Immature natural killer cell (primary cell): ENCODE measurements around the gene PRM2. TPM values are rescaled to one million over a fixed set of nuclear protein-coding genes. Genes with fewer than 3 reads are reported as not detected.

Source experiments
- DNase-seq, 3 donors: peaks; one replicate each; pipeline ENCODE4 v3.0.0; 2022; ENCODE audit warnings: mixed read lengths in 1 of 3
- H3K27ac Mint-ChIP-seq, 6 donors: one replicate each; pipeline ENCODE4 v1.8.0; 2020; ENCODE audit warnings: mixed read lengths in 6 of 6, mild to moderate bottlenecking in 5 of 6, inconsistent platforms in 4 of 6, moderate library complexity in 3 of 6
- H3K27me3 Mint-ChIP-seq, 3 donors: one replicate each; pipeline ENCODE4 v1.8.0; 2020 to 2021; ENCODE audit warnings: low read depth in 3 of 3, mild to moderate bottlenecking in 3 of 3, mixed read lengths in 3 of 3, moderate library complexity in 3 of 3, inconsistent platforms in 1 of 3
- H3K36me3 Mint-ChIP-seq, 3 donors: one replicate each; pipeline ENCODE4 v1.8.0; 2020; ENCODE audit warnings: mixed read lengths in 3 of 3, inconsistent platforms in 2 of 3, mild to moderate bottlenecking in 2 of 3
- H3K4me1 Mint-ChIP-seq, 2 donors: one replicate each; pipeline ENCODE4 v1.8.0; 2020; ENCODE audit warnings: inconsistent platforms in 2 of 2, mild to moderate bottlenecking in 2 of 2, mixed read lengths in 2 of 2, moderate library complexity in 1 of 2
- H3K4me3 Mint-ChIP-seq, 5 donors: one replicate each; pipeline ENCODE4 v1.8.0; 2020; ENCODE audit warnings: mild to moderate bottlenecking in 5 of 5, mixed read lengths in 5 of 5, inconsistent platforms in 3 of 5, moderate library complexity in 3 of 5
- H3K9me3 Mint-ChIP-seq, 6 donors: one replicate each; pipeline ENCODE4 v1.8.0; 2020; ENCODE audit warnings: mild to moderate bottlenecking in 6 of 6, mixed read lengths in 6 of 6, inconsistent platforms in 4 of 6, moderate library complexity in 3 of 6
- polyA plus RNA-seq, 3 donors: library from polyadenylated mRNA; unstranded; fragments of 300-500 nt; fragmentation: Illumina TruSeq; gene quantifications; one replicate each; pipeline ENCODE4 v1.2.3, GENCODE V29; 2021

PRM2 gene, protein sequence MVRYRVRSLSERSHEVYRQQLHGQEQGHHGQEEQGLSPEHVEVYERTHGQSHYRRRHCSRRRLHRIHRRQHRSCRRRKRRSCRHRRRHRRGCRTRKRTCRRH
- not detected for polyA plus RNA-seq

DNA sequence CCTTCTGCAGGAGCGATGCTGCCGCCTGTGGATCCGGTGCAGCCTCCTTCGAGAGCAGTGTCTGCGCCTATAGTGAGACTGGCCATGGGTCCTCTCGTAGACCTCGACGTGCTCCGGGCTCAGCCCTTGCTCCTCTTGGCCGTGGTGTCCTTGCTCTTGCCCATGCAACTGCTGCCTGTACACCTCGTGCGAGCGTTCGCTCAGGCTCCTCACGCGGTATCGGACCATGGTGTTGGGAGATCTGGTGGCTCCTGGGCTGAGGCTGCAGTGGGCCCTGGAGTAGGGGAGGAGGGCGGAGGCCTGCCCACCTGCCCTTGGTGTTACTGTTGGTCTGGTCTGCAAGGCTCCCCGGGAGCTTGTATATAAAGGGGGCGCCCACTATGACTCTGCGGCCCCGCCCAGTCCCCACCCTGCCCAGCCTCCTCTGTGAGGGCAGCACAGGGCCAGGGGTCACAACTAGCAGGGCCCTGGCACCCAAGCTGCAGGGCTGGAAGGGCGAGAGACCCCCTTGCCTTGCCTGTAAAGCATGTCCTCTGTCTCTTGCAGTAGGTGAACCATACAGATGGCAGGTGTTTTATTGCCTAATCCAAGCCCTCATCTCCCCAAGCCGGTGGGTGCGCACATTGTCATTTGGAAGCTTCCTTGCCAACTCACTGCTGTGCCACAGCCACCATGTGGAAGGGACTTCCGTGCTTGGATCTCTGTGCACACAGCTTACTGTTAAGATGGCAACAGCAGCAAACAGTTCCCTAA is at the start of gene PRM2:
PRM2 (minus strand) TSS at position 338 of the 753 bp plus-strand sequence; CDS start at position 228, 110 bp downstream.
- Mint-ChIP-seq H3K4me3 (no peak within 1 kb of the TSS), H3K9me3 (no peaks in the 10 kb centered on the region), H3K27me3 (peaks cover 2 to 16% (median 8%) of the 10 kb centered on the region in 3 donors), H3K36me3 (peaks cover 0 to 4% (median 0%) of the 10 kb centered on the region in 3 donors), H3K27ac (no peak within 1 kb of the TSS), H3K4me1 (no peaks in the 10 kb centered on the region)
- DNase-seq: no peak

DNA sequence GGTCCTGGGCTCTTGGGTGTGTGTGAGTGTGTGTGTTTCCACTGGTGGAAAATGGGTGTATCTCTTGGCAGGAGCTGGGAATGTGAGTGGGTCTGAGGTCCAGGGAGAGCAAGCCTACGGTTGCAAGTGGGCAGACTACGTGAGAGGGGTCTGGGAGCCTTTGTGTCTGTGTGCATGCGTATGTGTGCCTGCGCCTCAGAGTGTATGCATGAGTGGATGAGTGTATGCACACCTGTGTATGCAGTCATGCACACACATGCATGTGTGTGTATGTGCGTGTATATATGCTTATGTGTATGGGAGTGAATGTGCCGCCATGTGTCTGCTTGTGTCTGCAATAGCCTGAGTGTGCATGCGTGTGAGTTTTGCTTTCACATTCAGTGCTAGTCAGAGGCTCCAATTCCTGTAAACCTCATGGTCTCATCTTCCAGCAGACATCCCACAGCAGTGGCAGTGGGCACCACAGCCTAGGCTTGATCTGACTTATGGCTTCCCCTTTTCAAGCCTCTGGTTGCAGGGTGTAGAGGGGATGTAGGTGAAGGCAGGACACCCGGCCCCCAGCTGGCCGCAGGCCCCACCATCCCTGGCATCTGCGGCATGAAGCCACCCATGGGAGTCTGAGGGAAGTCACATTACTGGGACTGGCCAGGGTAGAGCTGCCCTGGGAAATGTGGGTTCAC is 49.3 kb upstream of the PRM2 start:
- H3K4me3 Mint-ChIP-seq: no peak overlapping the region
- H3K4me1 Mint-ChIP-seq: peaks cover 18 to 28% of the 10 kb centered on the region in 2 donors
- no peak overlapping the region for H3K27ac Mint-ChIP-seq

DNA sequence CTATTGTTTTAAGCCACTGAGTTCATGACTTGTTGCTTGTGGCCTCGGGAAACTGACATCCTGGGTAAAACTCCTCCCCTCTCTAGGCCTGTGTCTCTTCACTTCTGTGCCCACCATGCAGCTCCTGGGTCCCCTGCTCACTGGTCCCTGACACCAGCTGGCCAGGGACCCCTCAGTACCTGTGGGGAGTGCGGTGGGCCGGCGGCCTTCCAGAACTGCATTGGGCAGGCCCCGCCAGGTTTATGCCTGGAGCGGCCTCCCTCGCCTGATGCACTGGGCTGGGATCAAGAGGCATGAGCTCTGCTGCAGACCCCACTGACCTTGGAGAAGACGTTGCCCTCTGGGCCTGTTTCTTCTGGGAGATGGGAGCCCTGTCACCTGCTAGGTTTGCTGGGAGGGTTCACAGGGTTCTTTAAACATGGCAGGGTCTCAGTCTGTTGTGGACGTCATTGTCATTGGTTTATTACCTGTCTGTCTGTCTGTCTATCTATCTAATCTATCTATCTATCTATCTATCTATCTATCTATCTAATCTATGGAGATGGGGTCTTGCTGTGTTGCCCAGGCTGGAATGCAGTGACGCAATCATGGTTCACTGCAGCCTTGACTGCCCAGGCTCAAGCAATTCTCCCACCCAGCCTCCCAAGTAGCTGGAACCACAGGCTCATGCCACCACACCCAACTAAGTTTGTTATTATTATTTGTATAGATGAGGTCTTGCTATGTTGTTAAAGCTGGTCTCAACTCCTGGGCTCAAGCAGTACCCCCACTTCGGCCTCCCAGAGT is 47.5 kb upstream of the PRM2 start:
- H3K27ac Mint-ChIP-seq: no peak overlapping the region
- H3K9me3 Mint-ChIP-seq: peaks cover 0 to 2% (median 0%) of the 10 kb centered on the region in 6 donors

More for the DNA sequence above, 49.3 kb upstream of the PRM2 start:
- Mint-ChIP-seq H3K27me3 (peaks cover 3 to 30% (median 23%) of the 10 kb centered on the region in 3 donors), H3K9me3 (peaks cover 0 to 2% (median 0%) of the 10 kb centered on the region in 6 donors), H3K36me3 (no peaks in the 10 kb centered on the region)
- DNase-seq: no peak

DNA sequence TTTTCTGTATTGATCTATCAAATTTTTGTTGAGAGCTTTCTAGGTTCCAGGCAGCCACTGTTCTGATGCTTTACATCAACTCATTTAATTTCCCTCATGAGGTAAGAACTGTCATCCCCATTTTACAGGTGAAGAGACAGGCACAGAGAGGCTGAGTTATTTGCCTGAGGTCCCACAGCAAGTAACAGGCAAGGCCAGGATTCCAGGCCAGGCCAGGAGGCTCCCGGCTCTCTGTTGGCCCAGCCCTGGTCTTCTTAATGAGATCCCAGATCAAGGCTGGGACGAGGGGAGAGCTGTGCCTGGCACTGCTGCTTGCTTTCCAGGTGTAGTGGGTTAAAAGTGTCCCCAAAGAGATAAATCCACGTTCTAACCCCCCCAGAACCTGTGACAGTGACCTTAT is 46.5 kb upstream of the PRM2 start:
- peaks cover 0 to 2% (median 0%) of the 10 kb centered on the region in 6 donors for H3K9me3 Mint-ChIP-seq
- no peaks in the 10 kb centered on the region for H3K36me3 Mint-ChIP-seq
- H3K27me3 Mint-ChIP-seq: peaks cover 3 to 22% (median 21%) of the 10 kb centered on the region in 3 donors
- DNase-seq: no peak
- peaks cover 6 to 12% of the 10 kb centered on the region in 2 donors for H3K4me1 Mint-ChIP-seq
- H3K27ac Mint-ChIP-seq: no peak overlapping the region
- no peak overlapping the region for H3K4me3 Mint-ChIP-seq

More for the DNA sequence above, 47.5 kb upstream of the PRM2 start:
- DNase-seq: no peak
- peaks cover 15 to 21% of the 10 kb centered on the region in 2 donors for H3K4me1 Mint-ChIP-seq
- no peak overlapping the region for H3K4me3 Mint-ChIP-seq
- H3K36me3 Mint-ChIP-seq: no peaks in the 10 kb centered on the region
- H3K27me3 Mint-ChIP-seq: peaks cover 3 to 29% (median 25%) of the 10 kb centered on the region in 3 donors

DNA sequence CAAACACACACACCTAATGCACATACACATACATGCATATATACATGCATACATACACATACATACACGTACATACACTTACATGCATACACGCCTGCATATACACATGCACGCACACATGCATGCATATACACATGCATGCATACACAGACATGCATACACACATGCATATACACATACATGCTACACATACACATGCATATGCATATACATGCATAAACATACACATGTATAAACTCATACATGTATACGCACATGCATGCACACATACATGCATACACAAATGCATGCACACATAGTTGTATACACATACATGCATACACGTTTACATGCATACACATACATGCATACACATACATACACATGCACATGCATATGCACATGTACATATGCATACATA is 45.4 kb upstream of the PRM2 start:
- Mint-ChIP-seq H3K36me3 (no peaks in the 10 kb centered on the region), H3K4me1 (peaks cover 0 to under 1% of the 10 kb centered on the region in 2 donors), H3K27me3 (peaks cover 0 to 12% (median 11%) of the 10 kb centered on the region in 3 donors), H3K9me3 (no peaks in the 10 kb centered on the region), H3K4me3 (no peak overlapping the region), H3K27ac (no peak overlapping the region)
- DNase-seq: no peak

DNA sequence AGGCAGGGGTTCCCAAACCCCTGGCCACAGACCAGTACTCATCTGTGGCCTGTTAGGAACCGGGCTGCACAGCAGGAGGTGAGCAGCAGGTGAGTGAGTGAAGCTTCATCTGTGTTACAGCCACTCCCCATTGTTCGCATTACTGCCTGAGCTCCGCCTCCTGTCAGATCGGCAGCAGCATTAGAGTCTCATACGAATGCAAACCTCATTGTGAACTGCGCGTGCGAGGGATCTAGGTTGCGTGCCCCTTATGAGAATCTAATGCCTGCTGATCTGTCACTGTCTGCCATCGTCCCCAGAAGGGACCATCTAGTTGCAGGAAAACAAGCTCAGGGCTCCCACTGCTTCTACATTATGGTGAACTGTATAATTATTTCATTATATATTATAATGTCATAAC is 43.9 kb upstream of the PRM2 start:
- Mint-ChIP-seq H3K27me3 (peaks cover 0 to 7% (median 7%) of the 10 kb centered on the region in 3 donors), H3K9me3 (no peaks in the 10 kb centered on the region), H3K36me3 (no peaks in the 10 kb centered on the region), H3K27ac (no peak overlapping the region), H3K4me1 (no peaks in the 10 kb centered on the region), H3K4me3 (no peak overlapping the region)
- no peak for DNase-seq

DNA sequence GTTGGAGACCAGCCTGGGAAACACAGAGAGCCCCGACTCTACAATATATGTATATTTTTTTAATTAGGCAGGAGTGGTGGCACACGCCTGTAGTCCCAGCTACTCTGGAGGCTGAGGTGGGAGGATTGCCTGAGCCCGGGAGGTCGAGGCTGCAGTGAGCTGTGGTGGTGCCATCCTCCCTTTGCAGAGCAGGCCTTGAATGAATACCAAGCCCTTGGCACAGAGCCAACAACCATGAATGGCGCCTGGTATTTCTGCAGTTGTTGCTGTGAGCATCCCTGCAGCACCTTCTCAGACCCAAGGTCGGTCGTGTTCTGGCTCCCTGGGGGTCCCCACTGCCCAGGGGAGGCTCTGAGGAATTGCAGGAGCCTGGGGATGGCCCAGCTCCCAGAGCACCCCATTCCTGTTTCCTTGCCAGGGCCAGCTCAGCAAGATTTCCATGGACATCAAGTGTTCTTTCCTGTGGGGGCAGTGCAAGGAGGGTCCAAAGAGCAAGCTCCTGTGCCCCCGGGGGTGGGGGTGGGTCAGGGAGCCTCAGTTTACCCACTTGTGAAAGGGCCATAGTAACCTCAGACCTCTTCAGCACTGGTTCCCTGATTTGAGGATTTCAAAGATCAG is 43.4 kb upstream of the PRM2 start:
- H3K4me3 Mint-ChIP-seq: no peak overlapping the region
- H3K27ac Mint-ChIP-seq: no peak overlapping the region
- H3K36me3 Mint-ChIP-seq: no peaks in the 10 kb centered on the region
- no peaks in the 10 kb centered on the region for H3K9me3 Mint-ChIP-seq
- no peaks in the 10 kb centered on the region for H3K4me1 Mint-ChIP-seq
- no peak for DNase-seq
- H3K27me3 Mint-ChIP-seq: peaks cover 0 to 7% (median 2%) of the 10 kb centered on the region in 3 donors

DNA sequence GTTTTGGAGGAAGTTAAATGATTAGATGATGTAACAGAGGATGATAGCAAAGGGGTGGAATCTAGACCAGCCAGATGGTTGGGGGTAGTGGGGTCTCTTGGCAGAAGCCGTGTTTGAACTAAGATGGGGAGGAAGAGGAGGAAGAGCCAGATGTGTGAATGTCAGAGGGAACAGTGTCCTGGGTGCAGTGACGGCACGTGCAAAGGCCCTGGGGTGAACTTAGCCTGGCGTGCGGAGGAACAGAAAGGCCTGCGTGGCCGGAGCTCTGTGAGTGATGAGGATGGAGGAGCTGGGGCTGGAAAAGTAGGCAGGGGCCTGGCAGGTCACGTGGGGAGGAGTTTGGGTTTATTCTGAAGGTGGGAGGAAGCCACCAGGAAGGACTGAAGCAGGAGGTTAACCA is 42.5 kb upstream of the PRM2 start:
- no peaks in the 10 kb centered on the region for H3K9me3 Mint-ChIP-seq
- no peaks in the 10 kb centered on the region for H3K36me3 Mint-ChIP-seq
- no peaks in the 10 kb centered on the region for H3K4me1 Mint-ChIP-seq
- no peak for DNase-seq
- peaks cover 0 to 7% (median 2%) of the 10 kb centered on the region in 3 donors for H3K27me3 Mint-ChIP-seq
- H3K27ac Mint-ChIP-seq: no peak overlapping the region
- no peak overlapping the region for H3K4me3 Mint-ChIP-seq

DNA sequence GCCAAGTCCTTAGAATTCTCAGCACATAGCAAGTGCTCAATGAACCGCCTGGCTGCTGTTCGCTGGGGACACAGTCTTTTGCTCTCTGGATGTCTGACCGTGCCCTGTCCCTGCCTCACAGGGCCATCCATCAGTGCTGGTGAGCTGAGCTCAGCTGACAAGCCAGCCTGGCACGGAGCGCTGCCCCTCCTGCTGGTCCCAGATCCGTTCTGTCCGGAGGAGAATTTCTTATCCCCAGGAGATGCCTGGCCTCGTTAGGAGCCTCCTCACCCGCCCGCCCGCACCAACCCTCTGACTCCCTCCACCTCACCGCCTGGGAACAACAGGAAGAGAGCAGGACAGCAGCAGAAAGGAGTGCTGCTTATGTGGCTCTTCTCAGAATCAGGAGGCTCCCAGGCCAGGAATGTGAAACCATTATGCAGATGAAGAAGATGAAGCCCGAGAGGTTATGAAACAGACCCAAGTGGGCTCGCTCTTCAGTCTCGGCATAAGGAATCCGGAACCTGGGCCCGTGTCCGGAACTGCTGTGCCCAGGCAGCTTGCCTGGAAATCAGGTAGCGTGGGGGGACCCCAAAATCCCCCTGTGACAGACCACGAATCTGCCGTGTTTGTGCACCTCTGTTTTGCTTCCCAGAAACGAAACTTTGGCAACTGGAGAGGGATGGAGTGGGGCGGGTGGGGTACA is 40.2 kb upstream of the PRM2 start:
- Mint-ChIP-seq H3K36me3 (no peaks in the 10 kb centered on the region), H3K27me3 (peaks cover 2 to 9% (median 2%) of the 10 kb centered on the region in 3 donors), H3K27ac (no peak overlapping the region), H3K4me3 (no peak overlapping the region), H3K9me3 (no peaks in the 10 kb centered on the region), H3K4me1 (peaks cover 13 to 15% of the 10 kb centered on the region in 2 donors)
- no peak for DNase-seq

DNA sequence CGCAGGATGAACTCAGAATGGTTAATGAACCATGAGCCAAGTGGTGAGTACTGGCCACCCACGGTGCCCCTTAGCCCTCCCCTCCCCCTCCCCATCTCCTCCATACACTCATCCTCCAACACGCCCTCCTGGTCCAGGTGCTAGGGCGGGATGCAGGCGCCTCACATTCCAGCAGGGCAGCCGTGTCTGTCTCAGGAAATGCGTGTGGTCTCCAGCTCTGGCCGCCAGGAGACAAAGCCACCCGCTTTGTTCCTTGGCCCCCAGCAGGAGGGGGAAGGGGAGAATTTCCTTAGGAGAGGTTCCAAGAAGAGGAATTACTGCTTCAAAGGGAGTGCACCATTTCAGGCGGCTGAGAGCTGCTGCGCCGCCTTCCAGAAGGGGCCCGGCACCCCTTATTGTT is 39.2 kb upstream of the PRM2 start:
- DNase-seq: no peak
- H3K4me1 Mint-ChIP-seq: peaks cover 23 to 24% of the 10 kb centered on the region in 2 donors
- H3K4me3 Mint-ChIP-seq: no peak overlapping the region
- H3K9me3 Mint-ChIP-seq: no peaks in the 10 kb centered on the region
- no peak overlapping the region for H3K27ac Mint-ChIP-seq
- peaks cover 2 to 9% (median 2%) of the 10 kb centered on the region in 3 donors for H3K27me3 Mint-ChIP-seq
- no peaks in the 10 kb centered on the region for H3K36me3 Mint-ChIP-seq

DNA sequence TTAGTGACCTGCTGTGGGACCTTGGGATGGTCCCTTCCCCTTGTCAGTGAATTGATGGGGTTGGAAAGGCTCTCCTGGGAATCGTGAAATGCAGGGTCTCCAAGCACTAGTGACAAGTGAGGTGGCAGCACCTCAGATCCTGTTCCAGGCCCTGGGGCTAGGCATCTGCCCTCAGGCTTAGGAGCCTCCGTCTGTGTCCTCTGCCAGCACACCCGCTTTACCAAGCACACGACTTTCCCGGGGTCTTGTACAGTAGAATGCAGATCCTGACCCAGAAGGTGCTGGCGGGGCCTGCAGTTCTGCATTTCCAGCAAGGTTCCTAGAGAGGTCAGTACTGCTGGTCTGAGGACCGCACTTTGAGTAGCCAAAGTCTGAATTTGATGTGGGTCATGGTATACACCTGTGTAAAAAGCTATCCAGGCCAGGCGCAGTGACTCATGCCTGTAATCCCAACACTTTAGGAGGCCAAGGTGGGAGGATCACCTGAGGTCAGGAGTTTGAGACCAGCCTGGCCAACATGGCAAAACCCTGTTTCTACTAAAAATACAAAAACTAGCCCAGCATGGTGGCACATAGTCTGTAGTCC is 38.1 kb upstream of the PRM2 start:
- Mint-ChIP-seq H3K9me3 (no peaks in the 10 kb centered on the region), H3K27me3 (peaks cover 2 to 12% (median 3%) of the 10 kb centered on the region in 3 donors), H3K36me3 (no peaks in the 10 kb centered on the region), H3K27ac (no peak overlapping the region), H3K4me3 (no peak overlapping the region), H3K4me1 (peaks cover 24 to 25% of the 10 kb centered on the region in 2 donors)
- no peak for DNase-seq

DNA sequence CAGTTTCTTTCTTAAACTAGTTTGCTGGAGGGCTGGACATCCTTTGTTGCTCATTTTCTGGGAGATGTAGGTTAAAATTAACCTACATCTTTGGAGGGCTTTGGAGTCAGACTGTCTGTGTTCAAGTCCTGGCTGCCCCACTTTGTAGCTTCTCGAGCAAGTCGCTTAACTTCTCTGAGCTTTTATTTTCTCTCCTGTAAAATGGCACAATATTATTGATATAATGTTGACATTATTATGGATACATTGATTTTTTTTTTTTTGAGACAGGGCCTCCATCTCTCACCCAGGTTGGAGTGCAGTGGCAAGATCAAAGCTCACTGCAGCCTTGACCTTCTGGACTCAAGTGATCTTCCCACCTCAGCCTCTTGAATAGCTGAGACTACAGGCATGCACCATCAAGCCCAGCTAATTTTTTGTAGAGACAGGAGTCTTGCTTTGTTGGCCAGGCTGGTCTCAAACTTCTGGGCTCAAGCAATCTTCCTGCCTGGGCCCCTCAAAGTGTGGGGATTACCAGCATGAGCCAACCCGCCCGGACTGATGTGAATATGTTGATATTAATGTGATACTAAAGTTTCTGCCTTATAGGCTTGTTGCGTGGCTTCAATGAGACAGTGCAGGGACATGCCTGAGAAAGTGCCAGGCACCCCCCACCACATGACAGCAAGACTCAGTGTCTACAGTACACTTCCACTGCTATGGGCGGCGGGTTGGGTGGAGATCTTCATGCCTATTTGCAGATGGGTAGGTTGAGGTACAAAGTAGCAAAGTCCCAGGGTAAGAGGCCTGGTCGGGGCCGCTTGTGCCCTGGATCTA is 37.4 kb upstream of the PRM2 start:
- H3K27ac Mint-ChIP-seq: peak overlapping the region in 1 of 6 donors; percentile 34
- peaks cover 2 to 10% (median 3%) of the 10 kb centered on the region in 3 donors for H3K27me3 Mint-ChIP-seq
- H3K4me3 Mint-ChIP-seq: no peak overlapping the region
- peaks cover 24 to 25% of the 10 kb centered on the region in 2 donors for H3K4me1 Mint-ChIP-seq
- H3K36me3 Mint-ChIP-seq: no peaks in the 10 kb centered on the region
- no peak for DNase-seq
- H3K9me3 Mint-ChIP-seq: no peaks in the 10 kb centered on the region
